Kidney (tissue), 14 donors: ENCODE data around the gene MCRIP2. TPM values are rescaled to one million over a fixed set of nuclear protein-coding genes. Genes with fewer than 3 reads are reported as not detected.

Experiments
- DNase-seq, 5 donors: peaks; one replicate each; pipeline ENCODE4 v3.0.0-alpha.2; 2013 to 2020
- FAIRE-seq: peaks from 2 replicates; lab custom pipeline; 2012; peaks lifted over from hg19 to GRCh38; lab: Jason Lieb, UNC
- H3K27ac ChIP-seq, 2 donors: one replicate each; pipeline ENCODE4 v1.7.0; 2013; ENCODE audit warnings: low read depth in 2 of 2, low read length in 2 of 2, inconsistent platforms in 1 of 2
- H3K27me3 ChIP-seq: one replicate; pipeline ENCODE4 v1.7.1; 2013; ENCODE audit warnings: low read length, inconsistent platforms; ENCODE audit not compliant: control insufficient read depth, insufficient read depth
- H3K36me3 ChIP-seq, 3 donors: one replicate each; pipeline versions ENCODE4 v1.7.0 to v1.7.1; 2013; ENCODE audit warnings: low read length in 3 of 3, control low read depth in 1 of 3, inconsistent platforms in 1 of 3; ENCODE audit not compliant: insufficient read depth in 3 of 3, control insufficient read depth in 2 of 3
- H3K4me1 ChIP-seq, 3 donors: one replicate each; pipeline versions ENCODE4 v1.7.0 to v1.7.1; 2013; ENCODE audit warnings: low read length in 3 of 3, inconsistent platforms in 1 of 3, low read depth in 1 of 3; ENCODE audit not compliant: control insufficient read depth in 2 of 3, insufficient read depth in 2 of 3
- H3K4me3 ChIP-seq, 3 donors: one replicate each; pipeline versions ENCODE4 v1.7.0 to v1.8.1; 2013; ENCODE audit warnings: low read length in 3 of 3, control low read depth in 1 of 3, inconsistent platforms in 1 of 3
- H3K9ac ChIP-seq, 3 donors: one replicate each; pipeline versions ENCODE4 v1.7.0 to v1.7.1; 2013; ENCODE audit warnings: low read length in 3 of 3, control low read depth in 1 of 3, inconsistent platforms in 1 of 3
- H3K9me3 ChIP-seq, 3 donors: one replicate each; pipeline versions ENCODE4 v1.7.0 to v1.7.1; 2013; ENCODE audit warnings: low read length in 3 of 3, control low read depth in 1 of 3, inconsistent platforms in 1 of 3; ENCODE audit not compliant: control insufficient read depth in 2 of 3, insufficient read depth in 1 of 3
- CTCF ChIP-seq: IDR thresholded peaks from 3 replicates; pipeline ENCODE4 v1.5.1; 2012; ENCODE audit warnings: mild to moderate bottlenecking, moderate library complexity, borderline replicate concordance; ENCODE audit not compliant: insufficient read depth; ENCODE audit errors: extremely low read depth
- intact Hi-C: fragments of 100-400 bp; cut with DNase I; formaldehyde crosslinking; loops from one replicate; pipeline ENCODE4 v1.11.1; 2022
- polyA plus RNA-seq: library from polyadenylated mRNA; stranded (reverse); fragments of 350-450 nt; fragmentation: Illumina TruSeq; extraction: RNeasy Lipid Tissue Mini Kit (QIAGEN cat#74804); gene quantifications from one replicate; pipeline ENCODE4 v1.2.3, GENCODE V29; 2014; ENCODE audit warnings: low read depth, low replicate concordance; ENCODE audit not compliant: insufficient read depth
- total RNA-seq: library from RNA; stranded (reverse); fragmentation: NEBNext Ultra II Directional; extraction: Animal tissue kit (Norgen Biotek cat#: 25700); gene quantifications from one replicate; pipeline ENCODE4 v1.2.1, GENCODE V29; 2021
- donor health status: control.
- donor health status: control.
- donor health status: control.
- donor health status: control.
- donor health status: control.
- donor health status: DM: yes; HTN: yes; CAD: no.
- donor health status: Normal renal cell carcinoma (clear cell type).

Gene MCRIP2
- total and polyA plus RNA-seq, 2 donors from 2014 or later, result 36.9 to 265 TPM

- TF ChIP-seq CTCF, result no peak
- Histone ChIP-seq H3K4me3 (no peak overlapping the region), H3K36me3 (no peaks in the 10 kb centered on the region), H3K27me3 (no peaks in the 10 kb centered on the region), H3K4me1 (peaks cover 0 to 10% (median 0%) of the 10 kb centered on the region in 3 donors), H3K9ac (no peak overlapping the region), H3K9me3 (no peaks in the 10 kb centered on the region), H3K27ac (no peak overlapping the region)
- DNase-seq (no peak), FAIRE-seq (no peak)
- intact Hi-C loops, result no loop called here
These were observed 20.5 kb downstream of the MCRIP2 start for GRCh38 chr16:662095-662494.

- H3K4me3 ChIP-seq, result no peak overlapping the region
These were observed 21.0 kb downstream of the MCRIP2 start for GRCh38 chr16:662597-662996.

GRCh38 chr16:666572-666971 is 24.9 kb downstream of the MCRIP2 start:
- H3K27me3 ChIP-seq, result no peaks in the 10 kb centered on the region
- no peak overlapping the region for H3K4me3 ChIP-seq
- intact Hi-C loops, result no loop called here
- H3K27ac ChIP-seq, result no peak overlapping the region
- peaks cover 0 to 14% (median 4%) of the 10 kb centered on the region in 3 donors for H3K4me1 ChIP-seq
- TF ChIP-seq CTCF, result no peak
- no peaks in the 10 kb centered on the region for H3K9me3 ChIP-seq
- H3K9ac ChIP-seq, result no peak overlapping the region
- FAIRE-seq, result no peak
- DNase-seq, result no peak
- peaks cover 0 to 12% (median 0%) of the 10 kb centered on the region in 3 donors for H3K36me3 ChIP-seq

More at GRCh38 chr16:662597-662996, 21.0 kb downstream of the MCRIP2 start:
- intact Hi-C loops, result no loop called here
- Histone ChIP-seq H3K27me3 (no peaks in the 10 kb centered on the region), H3K9ac (no peak overlapping the region), H3K9me3 (no peaks in the 10 kb centered on the region), H3K36me3 (no peaks in the 10 kb centered on the region), H3K4me1 (peaks cover 0 to 15% (median 3%) of the 10 kb centered on the region in 3 donors), H3K27ac (no peak overlapping the region)
- FAIRE-seq, result no peak
- DNase-seq, result no peak
- TF ChIP-seq CTCF, result no peak
